ENCODE data around the gene MLEC. TPM values are rescaled to one million over a fixed set of nuclear protein-coding genes. Genes with fewer than 3 reads are reported as not detected.
A peak's percentile ranks its signal among the peaks of the same experiment; 100 is the strongest.

Gene MLEC
- total RNA-seq, 1 donor from 2014 or later, result 115 TPM

GRCh38 chr12:120642826-120643225 lies 44.1 kb upstream of the MLEC start:
- Histone ChIP-seq H3K4me3 (no peak overlapping the region), H3K36me3 (no peaks in the 10 kb centered on the region), H3K27ac (no peak overlapping the region), H3K4me1 (peaks cover 11% of the 10 kb centered on the region), H3K27me3 (peaks cover 61% of the 10 kb centered on the region), H3K9me3 (no peaks in the 10 kb centered on the region)
- TF ChIP-seq CTCF (IDR thresholded peaks at IDR 0.05), result no peak
- DNase-seq, result no peak
- ATAC-seq, result no peak
- intact Hi-C loops (cut with DNase I), result no loop called here

GRCh38 chr12:120643574-120643973 lies 43.4 kb upstream of the MLEC start:
- intact Hi-C loops (cut with DNase I), result no loop called here
- Histone ChIP-seq H3K9me3 (no peaks in the 10 kb centered on the region), H3K27ac (no peak overlapping the region), H3K27me3 (peaks cover 61% of the 10 kb centered on the region), H3K36me3 (no peaks in the 10 kb centered on the region), H3K4me1 (peaks cover 11% of the 10 kb centered on the region), H3K4me3 (no peak overlapping the region)
- DNase-seq, result no peak
- no peak for TF ChIP-seq CTCF (IDR thresholded peaks at IDR 0.05)
- ATAC-seq, result no peak

DNA sequence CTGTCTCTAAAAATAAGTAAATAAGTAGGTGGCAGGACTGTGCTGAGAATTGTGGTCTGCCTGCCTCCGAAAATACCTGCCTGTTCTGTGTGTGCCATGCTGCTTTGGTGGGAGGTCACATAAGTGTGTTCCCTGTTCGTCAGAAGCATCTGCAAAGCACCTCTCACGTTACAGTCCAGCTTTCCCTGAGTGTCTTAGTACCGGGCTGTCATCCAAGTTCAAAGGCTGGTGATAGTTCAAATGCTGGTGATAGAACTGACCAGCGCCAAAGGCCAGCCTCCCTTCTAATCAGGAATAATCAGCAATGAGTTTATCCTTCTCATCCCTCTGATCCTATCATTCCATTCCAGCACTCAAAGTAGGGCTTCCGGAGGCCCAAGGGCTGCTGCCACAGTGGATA lies 40.9 kb upstream of the MLEC start:
- DNase-seq, result no peak
- H3K4me1 ChIP-seq, result peaks cover 12% of the 10 kb centered on the region
- H3K27me3 ChIP-seq, result peaks cover 55% of the 10 kb centered on the region
- intact Hi-C loops (cut with DNase I), result loop anchor here (5.0 kb wide), 1 partner anchor 66 kb away; the partner anchor contains the start of gene UNC119B
- no peak for TF ChIP-seq CTCF (IDR thresholded peaks at IDR 0.05)
- no peak overlapping the region for H3K4me3 ChIP-seq
- H3K36me3 ChIP-seq, result no peaks in the 10 kb centered on the region
- H3K27ac ChIP-seq, result no peak overlapping the region
- no peak for ATAC-seq
- no peaks in the 10 kb centered on the region for H3K9me3 ChIP-seq

GRCh38 chr12:120647375-120647755 lies 39.6 kb upstream of the MLEC start:
- Histone ChIP-seq H3K27ac (no peak overlapping the region), H3K4me1 (peaks cover 5% of the 10 kb centered on the region), H3K4me3 (no peak overlapping the region), H3K9me3 (no peaks in the 10 kb centered on the region), H3K27me3 (peaks cover 42% of the 10 kb centered on the region), H3K36me3 (no peaks in the 10 kb centered on the region)
- intact Hi-C loops (cut with DNase I), result loop anchor here (5.0 kb wide), 1 partner anchor 65 kb away; the partner anchor contains the start of gene UNC119B
- no peak for TF ChIP-seq CTCF (IDR thresholded peaks at IDR 0.05)
- DNase-seq (no peak), ATAC-seq (no peak)

DNA sequence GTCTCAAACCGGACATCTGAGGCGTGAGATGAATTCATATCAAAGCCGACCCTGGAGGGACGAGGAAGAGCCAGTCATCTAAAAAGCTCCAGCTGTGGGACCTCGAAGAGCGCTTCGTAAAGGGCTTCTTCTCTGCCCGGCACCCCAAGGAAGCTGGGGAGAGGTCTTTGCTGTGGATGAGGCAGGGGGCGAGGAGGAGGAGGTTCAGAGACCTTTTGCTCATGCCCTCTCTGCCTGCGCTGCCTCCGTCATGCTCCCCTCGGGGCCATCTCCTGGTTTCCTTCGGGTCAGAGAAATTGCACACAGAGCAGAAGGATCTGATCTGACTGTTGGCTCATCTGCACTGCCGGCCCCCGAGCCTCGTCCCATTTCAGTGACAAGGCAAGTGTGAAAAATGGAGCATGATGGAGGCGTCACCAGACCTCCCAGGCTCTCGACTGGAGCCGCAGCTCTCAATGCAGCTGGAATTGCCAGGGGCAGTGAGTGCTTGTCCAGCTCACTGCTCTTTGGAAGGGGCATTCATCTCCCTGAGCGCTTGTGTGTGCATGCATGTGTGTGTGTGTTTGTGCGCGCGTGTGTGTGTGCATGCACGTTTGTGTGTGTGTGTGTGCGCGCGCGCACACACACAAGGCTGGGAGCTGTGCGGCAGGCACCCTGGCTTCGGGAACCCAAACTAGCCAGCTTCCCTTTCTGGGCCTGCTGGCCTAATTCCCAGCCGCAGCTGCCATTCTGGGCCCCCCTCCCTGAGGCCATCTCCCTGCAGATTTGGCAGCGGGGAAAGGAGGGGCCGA lies 37.3 kb upstream of the MLEC start:
- no peak for DNase-seq
- Histone ChIP-seq H3K4me1 (peaks cover 5% of the 10 kb centered on the region), H3K9me3 (no peaks in the 10 kb centered on the region), H3K36me3 (no peaks in the 10 kb centered on the region), H3K4me3 (no peak overlapping the region), H3K27ac (no peak overlapping the region), H3K27me3 (peaks cover 19% of the 10 kb centered on the region)
- intact Hi-C loops (cut with DNase I), result loop anchor here (5.0 to 10.0 kb wide), 2 partner anchors 63 to 315 kb away; partner anchors contain the start of gene UNC119B
- ATAC-seq, result no peak
- peak; percentile 8 for TF ChIP-seq CTCF (IDR thresholded peaks at IDR 0.05)

All from upper lobe of right lung (tissue), 1 donor.